IMR-90 (cell line): ENCODE measurements around the gene ABHD2. TPM values are rescaled to one million over a fixed set of nuclear protein-coding genes. Genes with fewer than 3 reads are reported as not detected.

Experiments
- ATAC-seq: fragments of 200-7000 bp; cut with Tn5 transposase; 2 replicates; pipeline ENCODE4 v1.9.1; 2020; ENCODE audit warnings: low read depth, mild to moderate bottlenecking, moderate library complexity
- BruUV-seq: library from RNA; stranded (reverse); fragments of 400-500 nt; replicated peaks from 2 replicates; lab custom pipeline; 2021; lab: Mats Ljungman, UMichigan
- CTCF ChIA-PET: fragments of 300-600 bp; formaldehyde crosslinking; extraction: SDS; loops from one replicate; lab custom pipeline; 2021; ENCODE audit warnings: antibody characterized with exemption; lab: Yijun Ruan, JAX
- POLR2A ChIA-PET: fragments of 300-600 bp; sonication (Branson Sonifier 250); formaldehyde crosslinking; loops from one replicate; lab custom pipeline; 2022; ENCODE audit warnings: antibody characterized with exemption; ENCODE audit not compliant: unreplicated experiment; lab: Charles Lee
- DNase-seq: peaks from one replicate; pipeline ENCODE4 v3.0.0; 2013
- H2AFZ ChIP-seq: replicated peaks from 2 replicates; pipeline ENCODE3; 2013; ENCODE audit warnings: low read length, mild to moderate bottlenecking; ENCODE audit not compliant: poor library complexity
- H2AK5ac ChIP-seq: 2 replicates; pipeline ENCODE4 v1.6.1; 2013; ENCODE audit warnings: low read depth, low read length, inconsistent platforms
- H2AK9ac ChIP-seq: replicated peaks from 2 replicates; pipeline ENCODE3; 2013; ENCODE audit warnings: mild to moderate bottlenecking, low read depth, low read length, moderate library complexity; ENCODE audit not compliant: poor library complexity
- H2BK120ac ChIP-seq: 2 replicates; pipeline ENCODE4 v1.6.1; 2013; ENCODE audit warnings: low read depth, low read length, inconsistent platforms
- H2BK15ac ChIP-seq: 3 replicates; pipeline ENCODE4 v1.6.1; 2013; ENCODE audit warnings: low read depth, low read length, inconsistent platforms
- H2BK20ac ChIP-seq: 2 replicates; pipeline ENCODE4 v1.6.1; 2013; ENCODE audit warnings: low read depth, mild to moderate bottlenecking, inconsistent platforms, low read length, moderate library complexity
- H2BK5ac ChIP-seq: 2 replicates; pipeline ENCODE4 v1.6.1; 2013; ENCODE audit warnings: mild to moderate bottlenecking, low read depth, low read length, inconsistent platforms; ENCODE audit not compliant: poor library complexity, severe bottlenecking
- H3K14ac ChIP-seq: replicated peaks from 2 replicates; pipeline ENCODE4 v1.6.1; 2013; ENCODE audit warnings: low read depth, low read length, inconsistent platforms
- H3K18ac ChIP-seq: 2 replicates; pipeline ENCODE4 v1.6.1; 2013; ENCODE audit warnings: low read depth, low read length, control low read depth
- H3K23ac ChIP-seq: 2 replicates; pipeline ENCODE4 v1.6.1; 2013; ENCODE audit warnings: low read depth, low read length, inconsistent platforms
- H3K27ac ChIP-seq: 2 replicates; pipeline ENCODE4 v1.5.1; 2013; ENCODE audit warnings: mild to moderate bottlenecking, control low read depth, low read length; ENCODE audit not compliant: insufficient read depth
- H3K27me3 ChIP-seq: 2 replicates; pipeline ENCODE4 v1.6.1; 2013; ENCODE audit warnings: low read length; ENCODE audit not compliant: control insufficient read depth, insufficient read depth
- H3K36me3 ChIP-seq: 2 replicates; pipeline ENCODE4 v1.6.1; 2013; ENCODE audit warnings: low read length, mixed read lengths; ENCODE audit not compliant: control insufficient read depth, insufficient read depth
- H3K4ac ChIP-seq: 2 replicates; pipeline ENCODE4 v1.6.1; 2013; ENCODE audit warnings: low read depth, low read length, inconsistent platforms
- H3K4me1 ChIP-seq: 2 replicates; pipeline ENCODE4 v1.6.1; 2013; ENCODE audit warnings: low read length, mixed read lengths; ENCODE audit not compliant: control insufficient read depth, insufficient read depth
- H3K4me2 ChIP-seq: 2 replicates; pipeline ENCODE4 v1.6.1; 2013; ENCODE audit warnings: low read depth, mild to moderate bottlenecking, control low read depth, low read length, moderate library complexity
- H3K4me3 ChIP-seq: 2 replicates; pipeline ENCODE4 v1.5.1; 2013; ENCODE audit warnings: low read depth, mild to moderate bottlenecking, control low read depth, low read length, moderate library complexity; ENCODE audit not compliant: insufficient read depth
- H3K56ac ChIP-seq: 2 replicates; pipeline ENCODE4 v1.6.1; 2013; ENCODE audit warnings: low read length, inconsistent platforms; ENCODE audit not compliant: insufficient read depth; ENCODE audit errors: extremely low read depth
- H3K79me1 ChIP-seq, 2 experiments: 2 replicates each; pipeline ENCODE4 v1.6.1; 2013; ENCODE audit warnings: low read length in 2 of 2, inconsistent platforms in 1 of 2, low read depth in 1 of 2
- H3K9ac ChIP-seq: 2 replicates; pipeline ENCODE4 v1.6.1; 2013; ENCODE audit warnings: low read depth, low read length, control low read depth
- H3K9me1 ChIP-seq: 2 replicates; pipeline ENCODE4 v1.6.1; 2013; ENCODE audit warnings: low read length, inconsistent platforms; ENCODE audit not compliant: insufficient read depth
- H3K9me3 ChIP-seq: 2 replicates; pipeline ENCODE4 v1.6.1; 2013; ENCODE audit warnings: low read length; ENCODE audit not compliant: control insufficient read depth, insufficient read depth
- H4K20me1 ChIP-seq: 2 replicates; pipeline ENCODE4 v1.6.1; 2013; ENCODE audit warnings: low read length, inconsistent platforms; ENCODE audit not compliant: insufficient read depth
- H4K5ac ChIP-seq: 2 replicates; pipeline ENCODE4 v1.6.1; 2013; ENCODE audit warnings: mild to moderate bottlenecking, low read depth, low read length, control low read depth
- H4K8ac ChIP-seq, 2 experiments: 2 replicates each; pipeline ENCODE4 v1.6.1; 2013; ENCODE audit warnings: low read depth in 2 of 2, low read length in 2 of 2, control low read depth in 1 of 2, inconsistent platforms in 1 of 2
- H4K91ac ChIP-seq: 2 replicates; pipeline ENCODE4 v1.6.1; 2013; ENCODE audit warnings: low read depth, low read length, inconsistent platforms; ENCODE audit not compliant: insufficient read depth
- CEBPB ChIP-seq: IDR thresholded peaks from 2 replicates; pipeline ENCODE4 v1.6.1; 2012; ENCODE audit warnings: low read depth, low read length, improper control_type of control experiment
- CHD1 ChIP-seq: IDR thresholded peaks from 2 replicates; pipeline ENCODE4 v1.6.1; 2012; ENCODE audit warnings: low read depth, low read length, improper control_type of control experiment
- MXI1 ChIP-seq: IDR thresholded peaks from 2 replicates; pipeline ENCODE4 v1.6.1; 2012; ENCODE audit warnings: low read depth, mild to moderate bottlenecking, low read length, moderate library complexity, borderline replicate concordance
- NFE2L2 ChIP-seq: fragments of 150-350 bp; IDR thresholded peaks from 2 replicates; pipeline ENCODE4 v1.6.1; 2016; ENCODE audit warnings: low read depth, mild to moderate bottlenecking, low read length
- WGBS, 2 experiments: methylation state at CpG; one replicate each; pipeline versions ENCODE4 v1.1.5 to v1.1.7; 2013; ENCODE audit warnings: missing lambda C conversion rate in 2 of 2; ENCODE audit not compliant: insufficient read length in 1 of 2; ENCODE audit errors: extremely low coverage in 2 of 2; 5-methylcytosine and 5-hydroxymethylcytosine counted together
- dilution Hi-C: fragments of 300-500 bp; cut with HindIII; formaldehyde crosslinking; loops from one replicate; pipeline ENCODE4 v1.14.3; 2018; ENCODE audit warnings: low sequenced_read_pairs; ENCODE audit not compliant: unreplicated experiment
- in situ Hi-C: fragments of 300-500 bp; cut with MboI; formaldehyde crosslinking; loops from 3 replicates; pipeline ENCODE4 v1.14.3; 2019; ENCODE audit warnings: low sequenced_read_pairs, inconsistent platforms, mixed read lengths
- intact Hi-C: fragments of 100-400 bp; cut with micrococcal nuclease; formaldehyde crosslinking; loops from 2 replicates; pipeline ENCODE4 v1.10.0; 2022
- polyA plus RNA-seq, 3 experiments: library from polyadenylated mRNA; depleted of rRNA; stranded (reverse); fragments of >200 nt; gene quantifications; 2 replicates each; pipeline ENCODE4 v1.2.3, GENCODE V29; 2012; ENCODE audit warnings: low replicate concordance in 1 of 3
- total RNA-seq: library from RNA; depleted of rRNA; stranded (reverse); fragments of >200 nt; gene quantifications from 2 replicates; pipeline ENCODE4 v1.2.3, GENCODE V29; 2012
- TF ChIP-seq, protein P1 (sequence below): conservative IDR thresholded peaks from 2 replicates; pipeline ENCODE4 v1.5.1; 2012; ENCODE audit warnings: mild to moderate bottlenecking, low read depth, low read length, improper control_type of control experiment

Gene ABHD2
- total and polyA plus RNA-seq, 2 of the 4 experiments (the other 2 are of a cell fraction): 31.2 to 62.9 TPM

DNA sequence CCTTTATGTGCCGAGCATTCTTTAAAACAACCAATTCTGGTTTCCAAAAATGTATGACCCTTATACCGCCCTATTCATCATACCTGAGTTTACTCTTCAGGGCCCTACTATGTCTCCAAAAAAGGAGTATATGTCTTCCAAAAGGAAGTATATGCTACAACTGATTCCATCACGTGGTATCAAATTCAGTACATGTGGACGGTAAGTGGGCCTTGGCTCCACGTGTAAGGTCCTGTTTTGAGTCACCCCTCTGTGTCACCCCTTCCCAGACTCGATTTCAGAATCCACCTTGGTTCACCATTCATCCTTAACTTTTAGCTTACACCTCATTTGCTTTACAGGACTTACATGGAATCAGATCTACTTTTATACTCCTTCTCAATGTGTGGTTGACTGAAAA, 37.8 kb downstream of the ABHD2 start:
- H3K9me3 ChIP-seq: no peaks in the 10 kb centered on the region
- H4K20me1 ChIP-seq: no peaks in the 10 kb centered on the region
- H2AFZ ChIP-seq: no peak overlapping the region
- H2AK5ac ChIP-seq: no peak overlapping the region
- H4K5ac ChIP-seq: no peak overlapping the region
- no peak for ATAC-seq
- no peak overlapping the region for H2BK120ac ChIP-seq
- intact Hi-C loops: no loop called here
- no peak overlapping the region for H2AK9ac ChIP-seq
- dilution Hi-C loops: no loop called here
- H3K79me1 ChIP-seq: peaks cover 15 to 56% of the 10 kb centered on the region in 2 experiments
- H3K4me3 ChIP-seq: no peak overlapping the region
- CTCF ChIA-PET: interaction anchor here (1.3 kb wide), 1 partner anchor 11 kb away, joined by 5 read pairs; no protein-coding TSS in a partner anchor
- H2BK20ac ChIP-seq: no peak overlapping the region
- H4K91ac ChIP-seq: no peak overlapping the region
- no peak overlapping the region for H3K4me2 ChIP-seq
- no peak overlapping the region for H3K4ac ChIP-seq
- H3K27ac ChIP-seq: no peak overlapping the region
- POLR2A ChIA-PET: no interaction called here
- in situ Hi-C loops: no loop called here
- peaks cover 4% of the 10 kb centered on the region; the same call in 1 of the 2 replicates for H3K4me1 ChIP-seq
- TF ChIP-seq NFE2L2: no peak
- TF ChIP-seq CHD1: no peak
- TF ChIP-seq MXI1: no peak
- TF ChIP-seq, protein P1, sequence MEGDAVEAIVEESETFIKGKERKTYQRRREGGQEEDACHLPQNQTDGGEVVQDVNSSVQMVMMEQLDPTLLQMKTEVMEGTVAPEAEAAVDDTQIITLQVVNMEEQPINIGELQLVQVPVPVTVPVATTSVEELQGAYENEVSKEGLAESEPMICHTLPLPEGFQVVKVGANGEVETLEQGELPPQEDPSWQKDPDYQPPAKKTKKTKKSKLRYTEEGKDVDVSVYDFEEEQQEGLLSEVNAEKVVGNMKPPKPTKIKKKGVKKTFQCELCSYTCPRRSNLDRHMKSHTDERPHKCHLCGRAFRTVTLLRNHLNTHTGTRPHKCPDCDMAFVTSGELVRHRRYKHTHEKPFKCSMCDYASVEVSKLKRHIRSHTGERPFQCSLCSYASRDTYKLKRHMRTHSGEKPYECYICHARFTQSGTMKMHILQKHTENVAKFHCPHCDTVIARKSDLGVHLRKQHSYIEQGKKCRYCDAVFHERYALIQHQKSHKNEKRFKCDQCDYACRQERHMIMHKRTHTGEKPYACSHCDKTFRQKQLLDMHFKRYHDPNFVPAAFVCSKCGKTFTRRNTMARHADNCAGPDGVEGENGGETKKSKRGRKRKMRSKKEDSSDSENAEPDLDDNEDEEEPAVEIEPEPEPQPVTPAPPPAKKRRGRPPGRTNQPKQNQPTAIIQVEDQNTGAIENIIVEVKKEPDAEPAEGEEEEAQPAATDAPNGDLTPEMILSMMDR: no peak
- TF ChIP-seq CEBPB: no peak
- no peak overlapping the region for H3K23ac ChIP-seq
- H4K8ac ChIP-seq: no peak overlapping the region
- BruUV-seq: no TSS peak
- H3K36me3 ChIP-seq: peaks cover 17% of the 10 kb centered on the region
- no peak overlapping the region for H3K18ac ChIP-seq
- H3K9me1 ChIP-seq: peaks cover 17% of the 10 kb centered on the region; the same call in 1 of the 2 replicates
- no peak overlapping the region for H2BK5ac ChIP-seq
- no peaks in the 10 kb centered on the region for H3K27me3 ChIP-seq
- WGBS, 2 experiments: 100% methylated on average over 3 of the region's 6 CpGs; no CpG with 5 or more reads in 1 of the 2 experiments
- H3K14ac ChIP-seq: no peak overlapping the region
- no peak overlapping the region for H3K56ac ChIP-seq
- no peak for DNase-seq
- no peak overlapping the region for H2BK15ac ChIP-seq
- H3K9ac ChIP-seq: no peak overlapping the region
